ENCODE results near the gene ITGB1. TPM values are rescaled to one million over a fixed set of nuclear protein-coding genes. Genes with fewer than 3 reads are reported as not detected.

The ITGB1 gene
- total RNA-seq, 1 donor from 2014 or later: 87.4 TPM

DNA sequence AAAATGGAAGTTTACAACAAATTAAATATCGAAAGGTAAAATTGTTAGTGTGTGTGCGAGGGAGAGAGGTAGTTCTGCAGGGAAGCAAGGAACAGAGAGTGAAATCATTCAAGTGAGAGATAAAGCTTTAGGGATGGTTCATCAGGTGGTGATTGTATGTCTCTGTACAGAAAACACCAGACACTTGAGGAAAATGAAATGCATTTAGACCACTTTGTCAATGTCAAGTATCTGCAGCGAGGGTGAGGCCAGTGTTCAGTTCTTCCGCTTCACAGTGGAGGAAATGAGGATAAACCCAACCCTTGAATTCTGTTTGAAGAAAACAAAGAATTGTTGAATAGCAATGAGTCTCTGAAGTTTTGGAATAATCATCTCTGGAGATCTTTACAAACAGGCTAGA is 14.4 kb upstream of the ITGB1 start:
- DNase-seq (no peak), ATAC-seq (ENCODE audit: low read depth) (no peak)
- CTCF ChIA-PET: no interaction called here
- H3K9me3 Mint-ChIP-seq: no peaks in the 10 kb centered on the region
- H3K4me3 Mint-ChIP-seq: peak overlapping the region; percentile 72
- peaks cover 36% of the 10 kb centered on the region for H3K4me1 Mint-ChIP-seq
- TF ChIP-seq, protein P1, sequence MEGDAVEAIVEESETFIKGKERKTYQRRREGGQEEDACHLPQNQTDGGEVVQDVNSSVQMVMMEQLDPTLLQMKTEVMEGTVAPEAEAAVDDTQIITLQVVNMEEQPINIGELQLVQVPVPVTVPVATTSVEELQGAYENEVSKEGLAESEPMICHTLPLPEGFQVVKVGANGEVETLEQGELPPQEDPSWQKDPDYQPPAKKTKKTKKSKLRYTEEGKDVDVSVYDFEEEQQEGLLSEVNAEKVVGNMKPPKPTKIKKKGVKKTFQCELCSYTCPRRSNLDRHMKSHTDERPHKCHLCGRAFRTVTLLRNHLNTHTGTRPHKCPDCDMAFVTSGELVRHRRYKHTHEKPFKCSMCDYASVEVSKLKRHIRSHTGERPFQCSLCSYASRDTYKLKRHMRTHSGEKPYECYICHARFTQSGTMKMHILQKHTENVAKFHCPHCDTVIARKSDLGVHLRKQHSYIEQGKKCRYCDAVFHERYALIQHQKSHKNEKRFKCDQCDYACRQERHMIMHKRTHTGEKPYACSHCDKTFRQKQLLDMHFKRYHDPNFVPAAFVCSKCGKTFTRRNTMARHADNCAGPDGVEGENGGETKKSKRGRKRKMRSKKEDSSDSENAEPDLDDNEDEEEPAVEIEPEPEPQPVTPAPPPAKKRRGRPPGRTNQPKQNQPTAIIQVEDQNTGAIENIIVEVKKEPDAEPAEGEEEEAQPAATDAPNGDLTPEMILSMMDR (IDR thresholded peaks at IDR 0.05): no peak
- no peaks in the 10 kb centered on the region for H3K36me3 Mint-ChIP-seq (ENCODE audit: low read depth)
- H3K27me3 Mint-ChIP-seq: no peaks in the 10 kb centered on the region
- intact Hi-C loops (cut with micrococcal nuclease): loop anchor here (5.0 kb wide), 1 partner anchor 35 kb away; no protein-coding TSS in a partner anchor
- H3K27ac Mint-ChIP-seq: peak overlapping the region; percentile 87
- POLR2A ChIA-PET: interaction anchor here (0.9 to 3.3 kb wide), 6 partner anchors 8 to 23 kb away, joined by 3 to 16 read pairs (median 6); partner anchors contain the start of gene ITGB1

DNA sequence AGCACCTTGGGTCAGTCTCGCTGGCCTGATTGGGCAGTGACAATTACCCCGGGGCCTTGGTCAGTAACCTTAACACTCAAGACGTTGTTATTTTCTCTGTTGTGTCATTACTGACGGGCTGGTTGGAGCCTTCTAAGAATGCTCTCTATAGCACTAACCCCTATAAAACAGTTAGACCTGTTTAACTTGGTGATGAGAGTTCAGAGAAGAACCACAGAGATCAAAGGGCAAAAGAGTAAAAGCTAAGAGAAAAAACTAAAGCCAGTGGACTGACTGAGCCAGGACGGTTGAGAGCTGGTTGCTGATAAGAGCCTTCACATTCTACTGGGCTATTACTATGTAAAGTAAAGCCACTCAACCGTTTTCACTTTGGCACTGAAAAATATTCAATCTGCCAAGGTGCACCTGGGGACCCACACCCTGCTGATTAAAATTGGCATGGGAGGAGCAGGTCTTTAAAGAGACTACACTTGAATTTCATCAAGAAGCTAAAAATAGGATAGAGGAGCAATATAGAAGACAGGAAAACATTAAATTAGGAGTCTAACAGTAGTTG is 13.6 kb upstream of the ITGB1 start:
- Mint-ChIP-seq H3K4me3 (peak overlapping the region; percentile 72), H3K4me1 (peaks cover 36% of the 10 kb centered on the region), H3K27me3 (no peaks in the 10 kb centered on the region), H3K27ac (peak overlapping the region; percentile 87), H3K9me3 (no peaks in the 10 kb centered on the region), H3K36me3 (ENCODE audit: low read depth) (no peaks in the 10 kb centered on the region)
- intact Hi-C loops (cut with micrococcal nuclease): loop anchor here (1.0 to 5.0 kb wide), 2 partner anchors 12 to 34 kb away; no protein-coding TSS in a partner anchor
- DNase-seq: no peak
- TF ChIP-seq, protein P1 (IDR thresholded peaks at IDR 0.05): no peak
- POLR2A ChIA-PET: interaction anchor here (1.3 to 3.3 kb wide), 6 partner anchors 9 to 182 kb away, joined by 4 to 16 read pairs (median 8); partner anchors contain the start of gene ITGB1
- CTCF ChIA-PET: interaction anchor here (1.1 kb wide), 1 partner anchor 13 kb away, joined by 3 read pairs; no protein-coding TSS in a partner anchor
- ATAC-seq (ENCODE audit: low read depth): peak; percentile 65

DNA sequence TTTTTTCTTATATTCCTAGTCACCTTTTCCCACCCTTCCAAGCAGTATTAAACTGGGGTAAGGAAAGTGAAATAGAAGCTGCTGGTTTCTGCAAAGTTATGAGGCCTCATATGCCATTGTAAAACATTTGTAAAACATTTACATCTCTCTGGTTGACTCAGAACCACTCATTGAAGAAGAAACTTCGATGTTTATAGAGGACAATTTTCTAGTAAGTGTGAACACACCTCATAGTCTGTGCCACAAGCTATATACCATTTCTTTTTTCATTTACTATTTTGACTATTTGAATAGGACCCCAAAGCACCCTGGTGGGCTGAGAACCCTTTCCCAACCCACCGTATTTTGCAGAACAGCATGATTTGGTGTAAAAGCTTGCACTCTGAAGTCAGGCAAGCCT is 12.9 kb upstream of the ITGB1 start:
- intact Hi-C loops (cut with micrococcal nuclease): loop anchor here (1.0 to 5.0 kb wide), 2 partner anchors 12 to 34 kb away; no protein-coding TSS in a partner anchor
- no peaks in the 10 kb centered on the region for H3K9me3 Mint-ChIP-seq
- peaks cover 36% of the 10 kb centered on the region for H3K4me1 Mint-ChIP-seq
- TF ChIP-seq, protein P1 (IDR thresholded peaks at IDR 0.05): no peak
- ATAC-seq (ENCODE audit: low read depth) (peak; percentile 58), DNase-seq (no peak)
- H3K27ac Mint-ChIP-seq: peak overlapping the region; percentile 87
- H3K4me3 Mint-ChIP-seq: no peak overlapping the region
- ChIA-PET CTCF (interaction anchor here (1.0 to 1.1 kb wide), 2 partner anchors 12 to 13 kb away, joined by 3 read pairs; no protein-coding TSS in a partner anchor), POLR2A (interaction anchor here (0.7 to 3.3 kb wide), 6 partner anchors 9 to 182 kb away, joined by 3 to 16 read pairs (median 8); partner anchors contain the start of gene ITGB1)
- no peaks in the 10 kb centered on the region for H3K27me3 Mint-ChIP-seq
- H3K36me3 Mint-ChIP-seq (ENCODE audit: low read depth): no peaks in the 10 kb centered on the region

DNA sequence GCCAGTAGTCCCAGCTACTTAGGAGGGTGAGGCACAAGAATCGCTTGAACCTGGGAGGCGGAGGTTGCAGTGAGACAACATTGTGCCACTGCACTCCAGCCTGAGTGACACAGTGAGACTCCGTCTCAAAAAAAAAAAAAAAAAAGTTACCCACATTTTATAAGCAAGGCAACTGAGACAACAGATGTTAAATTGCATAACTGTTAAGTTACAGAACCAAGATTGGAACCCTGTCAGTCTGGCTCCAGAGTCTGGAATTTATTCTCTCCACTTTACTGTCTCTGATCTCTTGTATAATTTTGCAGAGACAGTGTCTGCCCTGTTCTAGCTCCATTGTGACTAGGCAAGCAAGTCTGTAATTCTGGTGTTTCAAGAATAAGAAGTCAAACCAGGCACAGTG is 6.2 kb upstream of the ITGB1 start:
- H3K27ac Mint-ChIP-seq: no peak overlapping the region
- H3K4me1 Mint-ChIP-seq: peaks cover 34% of the 10 kb centered on the region
- intact Hi-C loops (cut with micrococcal nuclease): no loop called here
- ATAC-seq (ENCODE audit: low read depth) (no peak), DNase-seq (no peak)
- no peaks in the 10 kb centered on the region for H3K36me3 Mint-ChIP-seq (ENCODE audit: low read depth)
- no peaks in the 10 kb centered on the region for H3K27me3 Mint-ChIP-seq
- no peaks in the 10 kb centered on the region for H3K9me3 Mint-ChIP-seq
- ChIA-PET CTCF (no interaction called here), POLR2A (no interaction called here)
- TF ChIP-seq, protein P1 (IDR thresholded peaks at IDR 0.05): no peak
- H3K4me3 Mint-ChIP-seq: no peak overlapping the region

DNA sequence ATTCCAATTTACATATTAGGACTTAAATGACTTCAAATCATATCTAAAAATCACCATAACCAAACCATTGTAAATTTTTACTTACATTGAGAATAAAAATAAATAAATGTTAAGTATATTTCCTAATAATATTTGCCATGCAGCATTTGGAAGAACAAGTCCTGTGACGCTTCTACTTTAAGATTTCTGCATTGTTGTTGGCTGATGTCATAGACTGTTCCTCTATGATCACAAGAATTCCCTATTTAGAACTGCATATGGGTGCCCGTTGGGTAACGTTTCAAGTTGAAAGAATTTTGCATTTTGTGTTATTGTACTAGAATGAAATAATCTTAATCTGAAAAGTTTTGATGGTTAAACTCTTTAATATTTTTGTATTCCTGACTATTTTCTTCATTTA is 5.1 kb upstream of the ITGB1 start:
- H3K27me3 Mint-ChIP-seq: no peaks in the 10 kb centered on the region
- peaks cover 41% of the 10 kb centered on the region for H3K4me1 Mint-ChIP-seq
- intact Hi-C loops (cut with micrococcal nuclease): no loop called here
- peaks cover 2% of the 10 kb centered on the region for H3K36me3 Mint-ChIP-seq (ENCODE audit: low read depth)
- ATAC-seq (ENCODE audit: low read depth) (no peak), DNase-seq (no peak)
- CTCF ChIA-PET: no interaction called here
- POLR2A ChIA-PET: no interaction called here
- H3K4me3 Mint-ChIP-seq: no peak overlapping the region
- TF ChIP-seq, protein P1 (IDR thresholded peaks at IDR 0.05): no peak
- H3K9me3 Mint-ChIP-seq: no peaks in the 10 kb centered on the region
- H3K27ac Mint-ChIP-seq: no peak overlapping the region

Measured in activated B cell treated with CpG ODN at 0.5 μM for 24 hours (primary cell).